ENCODE data around the gene ZNF646.

ZNF646 gene

GRCh38 chr16:31033709-31034492, 40.3 kb upstream of the ZNF646 start:
- H3K9ac ChIP-seq (ENCODE audit: low read depth, low read length, poor library complexity, severe bottlenecking) = peak overlapping the region; percentile 75

GRCh38 chr16:31036691-31037090, 37.5 kb upstream of the ZNF646 start:
- peaks cover 7% of the 10 kb centered on the region for H4K20me1 ChIP-seq (ENCODE audit: insufficient read depth, low read length, poor library complexity, severe bottlenecking)
- no peak overlapping the region for H3K4me3 ChIP-seq (ENCODE audit: low read length, poor library complexity, severe bottlenecking)
- H3K4me2 ChIP-seq (ENCODE audit: low read depth, low read length, poor library complexity, severe bottlenecking) = no peak overlapping the region
- H3F3A ChIP-seq (ENCODE audit: low read depth) = no peaks in the 10 kb centered on the region
- TF ChIP-seq EZH2phosphoT487 (IDR thresholded peaks at IDR 0.05; ENCODE audit: borderline replicate concordance) (no peak), CTCF (conservative IDR thresholded peaks at IDR 0.05; ENCODE audit: low read length) (no peak)
- H3K79me2 ChIP-seq (ENCODE audit: insufficient read depth, low read length) = 0 out of 2 replicates have a peak, but pooled peaks cover 5% of the 10 kb centered on the region
- no peaks in the 10 kb centered on the region for H3K27me3 ChIP-seq (ENCODE audit: insufficient read depth, low read length, poor library complexity, severe bottlenecking)
- H3K4me1 ChIP-seq (ENCODE audit: insufficient read depth, low read length, poor library complexity, severe bottlenecking) = peaks cover 6% of the 10 kb centered on the region
- no peaks in the 10 kb centered on the region for H3K36me3 ChIP-seq (ENCODE audit: insufficient read depth, low read length)
- no peak overlapping the region for H3K9ac ChIP-seq (ENCODE audit: low read depth, low read length, poor library complexity, severe bottlenecking)
- H2AFZ ChIP-seq (ENCODE audit: low read length) = no peak overlapping the region
- no peaks in the 10 kb centered on the region for H3K9me2 ChIP-seq (replicated peaks; ENCODE audit: low read depth, low read length)
- H3K9me3 ChIP-seq (ENCODE audit: insufficient read depth, low read depth, low read length) = no peaks in the 10 kb centered on the region

More at GRCh38 chr16:31033709-31034492, 40.3 kb upstream of the ZNF646 start:
- no peak for TF ChIP-seq EZH2phosphoT487 (IDR thresholded peaks at IDR 0.05; ENCODE audit: borderline replicate concordance)
- TF ChIP-seq CTCF (conservative IDR thresholded peaks at IDR 0.05; ENCODE audit: low read length) = no peak
- H3K36me3 ChIP-seq (ENCODE audit: insufficient read depth, low read length) = no peaks in the 10 kb centered on the region
- H3K79me2 ChIP-seq (ENCODE audit: insufficient read depth, low read length) = 0 out of 2 replicates have a peak, but pooled peaks cover 5% of the 10 kb centered on the region
- H3F3A ChIP-seq (ENCODE audit: low read depth) = no peaks in the 10 kb centered on the region
- H3K4me3 ChIP-seq (ENCODE audit: low read length, poor library complexity, severe bottlenecking) = peak overlapping the region; percentile 92
- H3K27me3 ChIP-seq (ENCODE audit: insufficient read depth, low read length, poor library complexity, severe bottlenecking) = no peaks in the 10 kb centered on the region
- H2AFZ ChIP-seq (ENCODE audit: low read length) = peak overlapping the region; percentile 80
- H3K4me1 ChIP-seq (ENCODE audit: insufficient read depth, low read length, poor library complexity, severe bottlenecking) = peaks cover 6% of the 10 kb centered on the region
- no peaks in the 10 kb centered on the region for H3K9me2 ChIP-seq (replicated peaks; ENCODE audit: low read depth, low read length)
- peak overlapping the region; percentile 85 for H3K4me2 ChIP-seq (ENCODE audit: low read depth, low read length, poor library complexity, severe bottlenecking)
- H3K9me3 ChIP-seq (ENCODE audit: insufficient read depth, low read depth, low read length) = no peaks in the 10 kb centered on the region
- H4K20me1 ChIP-seq (ENCODE audit: insufficient read depth, low read length, poor library complexity, severe bottlenecking) = peaks cover 7% of the 10 kb centered on the region

GRCh38 chr16:31038993-31039392, 35.2 kb upstream of the ZNF646 start:
- Histone ChIP-seq H3K9me3 (ENCODE audit: insufficient read depth, low read depth, low read length) (no peaks in the 10 kb centered on the region), H3K36me3 (ENCODE audit: insufficient read depth, low read length) (no peaks in the 10 kb centered on the region), H3F3A (ENCODE audit: low read depth) (no peaks in the 10 kb centered on the region), H2AFZ (ENCODE audit: low read length) (no peak overlapping the region), H3K27me3 (ENCODE audit: insufficient read depth, low read length, poor library complexity, severe bottlenecking) (no peaks in the 10 kb centered on the region), H3K9me2 (replicated peaks; ENCODE audit: low read depth, low read length) (no peaks in the 10 kb centered on the region), H3K4me3 (ENCODE audit: low read length, poor library complexity, severe bottlenecking) (no peak overlapping the region), H3K4me2 (ENCODE audit: low read depth, low read length, poor library complexity, severe bottlenecking) (no peak overlapping the region), H3K4me1 (ENCODE audit: insufficient read depth, low read length, poor library complexity, severe bottlenecking) (no peaks in the 10 kb centered on the region), H4K20me1 (ENCODE audit: insufficient read depth, low read length, poor library complexity, severe bottlenecking) (peaks cover 7% of the 10 kb centered on the region), H3K9ac (ENCODE audit: low read depth, low read length, poor library complexity, severe bottlenecking) (no peak overlapping the region), H3K79me2 (ENCODE audit: insufficient read depth, low read length) (0 out of 2 replicates have a peak, but pooled peaks cover under 1% of the 10 kb centered on the region)
- TF ChIP-seq EZH2phosphoT487 (IDR thresholded peaks at IDR 0.05; ENCODE audit: borderline replicate concordance) (no peak), CTCF (conservative IDR thresholded peaks at IDR 0.05; ENCODE audit: low read length) (no peak)
